GOT3 (cell line): ENCODE measurements around the gene COG1.

Source experiments
- DNase-seq: peaks from one replicate; lab custom pipeline; 2025; ENCODE audit warnings: mixed read lengths; lab: John Stamatoyannopoulos, UW

COG1 gene

GRCh38 chr17:73198201-73198929, 5.5 kb downstream of the COG1 start:
- no peak for DNase-seq

GRCh38 chr17:73198930-73199260, 6.0 kb downstream of the COG1 start:
- DNase-seq, result no peak

GRCh38 chr17:73199751-73200317, 7.0 kb downstream of the COG1 start:
- no peak for DNase-seq

GRCh38 chr17:73200476-73200875, 7.6 kb downstream of the COG1 start:
- DNase-seq, result no peak

- no peak for DNase-seq
Observed at GRCh38 chr17:73201215-73202069, 8.6 kb downstream of the COG1 start.

GRCh38 chr17:73203135-73203787, 10.4 kb downstream of the COG1 start:
- no peak for DNase-seq

- DNase-seq, result no peak
Observed at GRCh38 chr17:73203788-73204479, 11.1 kb downstream of the COG1 start.

GRCh38 chr17:73205459-73205961, 12.7 kb downstream of the COG1 start:
- no peak for DNase-seq

- DNase-seq, result no peak
Observed at GRCh38 chr17:73208139-73208827, 15.4 kb downstream of the COG1 start.

- no peak for DNase-seq
Observed at GRCh38 chr17:73209436-73209835, 16.6 kb downstream of the COG1 start.

GRCh38 chr17:73210002-73210678, 17.3 kb downstream of the COG1 start:
- no peak for DNase-seq

- DNase-seq, result no peak
Observed at GRCh38 chr17:73211745-73212144, 18.9 kb downstream of the COG1 start.

GRCh38 chr17:73214008-73214407, 21.2 kb downstream of the COG1 start:
- DNase-seq, result no peak

- DNase-seq, result no peak
Observed at GRCh38 chr17:73214851-73215250, 22.0 kb downstream of the COG1 start.

- DNase-seq, result no peak
Observed at GRCh38 chr17:73215447-73215846, 22.6 kb downstream of the COG1 start.

- no peak for DNase-seq
Observed at GRCh38 chr17:73223626-73224230, 30.9 kb downstream of the COG1 start.

GRCh38 chr17:73224237-73224636, 31.4 kb downstream of the COG1 start:
- DNase-seq, result no peak

- DNase-seq, result no peak
Observed at GRCh38 chr17:73224663-73225305, 31.9 kb downstream of the COG1 start.

- no peak for DNase-seq
Observed at GRCh38 chr17:73226556-73227172, 33.8 kb downstream of the COG1 start.
